HG02678 (cell line): ENCODE measurements around the gene DKKL1.

Experiments used
- ATAC-seq: cut with Tn5 transposase; IDR thresholded peaks from one replicate; pipeline ENCODE4 v1.9.1; 2021; ENCODE audit warnings: mild to moderate bottlenecking, moderate library complexity; ENCODE audit not compliant: unreplicated experiment

The DKKL1 gene

GRCh38 chr19:49337267-49338022, 26.2 kb upstream of the DKKL1 start:
- no peak for ATAC-seq

- no peak for ATAC-seq
Observed at GRCh38 chr19:49338023-49338677, 25.5 kb upstream of the DKKL1 start.

- no peak for ATAC-seq
Observed at GRCh38 chr19:49338691-49339300, 24.9 kb upstream of the DKKL1 start.

GRCh38 chr19:49339301-49340068, 24.2 kb upstream of the DKKL1 start:
- ATAC-seq: no peak

- peak; percentile 75 for ATAC-seq
Observed at GRCh38 chr19:49340069-49340864, 23.4 kb upstream of the DKKL1 start.

GRCh38 chr19:49340865-49341718, 22.6 kb upstream of the DKKL1 start:
- ATAC-seq: no peak

GRCh38 chr19:49342291-49342721, 21.4 kb upstream of the DKKL1 start:
- ATAC-seq: no peak

- ATAC-seq: no peak
Observed at GRCh38 chr19:49343123-49343522, 20.6 kb upstream of the DKKL1 start.

GRCh38 chr19:49344505-49345423, 18.9 kb upstream of the DKKL1 start:
- no peak for ATAC-seq

- ATAC-seq: no peak
Observed at GRCh38 chr19:49347191-49347590, 16.5 kb upstream of the DKKL1 start.

- no peak for ATAC-seq
Observed at GRCh38 chr19:49347835-49348234, 15.8 kb upstream of the DKKL1 start.

- no peak for ATAC-seq
Observed at GRCh38 chr19:49348305-49349189, 15.1 kb upstream of the DKKL1 start.

GRCh38 chr19:49349567-49349966, 14.1 kb upstream of the DKKL1 start:
- no peak for ATAC-seq

GRCh38 chr19:49355909-49356353, 7.7 kb upstream of the DKKL1 start:
- no peak for ATAC-seq

- no peak for ATAC-seq
Observed at GRCh38 chr19:49356382-49356781, 7.3 kb upstream of the DKKL1 start.

GRCh38 chr19:49357186-49357585, 6.5 kb upstream of the DKKL1 start:
- no peak for ATAC-seq
